Measurements from ENCODE around the gene HOXD10.

Gene HOXD10

DNA sequence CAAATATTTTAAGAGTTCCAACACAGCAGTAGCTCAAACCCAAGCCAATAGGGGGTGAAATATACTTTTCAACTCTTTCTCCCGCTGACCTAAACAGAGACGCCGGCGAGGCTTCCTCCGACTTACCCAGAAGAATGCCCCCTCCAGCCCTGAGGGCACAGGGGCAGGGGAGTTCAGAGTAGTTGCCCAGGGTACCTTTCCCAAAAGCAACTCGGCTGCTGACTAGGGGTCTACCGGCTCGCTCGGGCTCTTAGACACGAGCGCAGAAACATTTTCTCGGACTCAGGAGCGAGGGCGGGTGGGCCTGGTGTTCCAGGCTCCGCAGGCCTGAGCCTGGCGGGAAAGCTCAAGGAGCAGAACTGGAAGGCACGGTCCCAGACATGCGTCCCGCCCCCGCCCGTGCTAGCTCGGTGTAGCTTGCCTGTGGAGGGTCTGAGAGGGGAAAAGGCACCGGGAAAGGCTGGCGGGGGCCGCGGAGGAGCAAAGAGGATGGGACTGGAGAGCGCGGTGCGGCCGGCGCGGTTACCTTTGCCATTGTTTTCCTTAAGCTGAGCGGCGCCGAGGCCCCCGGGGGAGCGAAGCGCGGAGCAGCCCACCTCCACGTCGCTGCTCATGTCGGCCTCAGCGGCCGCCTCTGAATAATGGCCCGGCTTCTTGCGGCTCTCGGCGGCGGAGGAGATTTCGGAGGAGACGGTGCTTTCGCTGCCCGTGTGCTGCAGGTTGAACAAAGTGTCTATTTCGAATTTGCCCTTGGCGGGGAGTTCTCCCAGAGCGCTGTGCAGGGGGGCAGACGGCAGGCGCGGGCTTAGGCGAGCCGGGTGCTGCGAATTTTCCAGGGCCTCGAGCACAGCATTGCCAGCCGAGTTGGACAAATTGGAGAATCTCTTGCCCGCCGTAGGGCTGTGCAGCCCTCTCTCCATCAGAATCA, 33.5 kb upstream of the HOXD10 start:
- no peak for DNase-seq
- Histone ChIP-seq H3K4me3 (ENCODE audit: insufficient read depth in 1 of 2, low read depth in 1 of 2, low read length in 2 of 2) (peak overlapping the region in 1 of 2 experiments; percentile 24), H3K23ac (ENCODE audit: low read length in 2 of 2) (no peak overlapping the region), H2AFZ (ENCODE audit: low read depth, low read length) (no peak overlapping the region), H3K4ac (ENCODE audit: low read depth in 1 of 2, low read length in 2 of 2) (no peak overlapping the region), H3K9ac (ENCODE audit: low read length) (no peak overlapping the region), H3K79me1 (replicated peaks; ENCODE audit: low read length, poor library complexity, severe bottlenecking) (no peaks in the 10 kb centered on the region), H3K18ac (ENCODE audit: low read depth in 1 of 2, low read length in 2 of 2) (no peak overlapping the region), H3K27me3 (ENCODE audit: control insufficient read depth in 1 of 2, insufficient read depth in 1 of 2, low read length in 2 of 2) (peaks cover 96 to 97% of the 10 kb centered on the region in 2 experiments), H4K8ac (ENCODE audit: low read length) (no peak overlapping the region), H2AK5ac (ENCODE audit: low read length, severe bottlenecking) (no peak overlapping the region), H3K9me3 (ENCODE audit: control insufficient read depth, low read length) (no peaks in the 10 kb centered on the region), H3K14ac (ENCODE audit: low read length in 2 of 2) (no peak overlapping the region), H3K4me2 (ENCODE audit: low read length, poor library complexity, severe bottlenecking) (no peak overlapping the region), H2BK120ac (ENCODE audit: low read depth, low read length) (no peak overlapping the region), H3K27ac (ENCODE audit: low read length, poor library complexity, severe bottlenecking) (no peak overlapping the region), H3K36me3 (ENCODE audit: control insufficient read depth in 1 of 2, insufficient read depth in 2 of 2, low read depth in 1 of 2, low read length in 2 of 2) (peaks cover 0 to 3% of the 10 kb centered on the region in 2 experiments), H4K91ac (ENCODE audit: low read length) (no peak overlapping the region), H3K4me1 (ENCODE audit: control insufficient read depth, insufficient read depth, low read depth, low read length) (peaks cover 36% of the 10 kb centered on the region), H2BK15ac (ENCODE audit: low read depth, poor library complexity, severe bottlenecking) (no peak overlapping the region), H2BK5ac (ENCODE audit: low read depth, low read length, poor library complexity, severe bottlenecking) (no peak overlapping the region), H2BK12ac (ENCODE audit: low read length in 2 of 2) (no peak overlapping the region)
- 2% methylated on average over 66 of the region's 66 CpGs for WGBS

DNA sequence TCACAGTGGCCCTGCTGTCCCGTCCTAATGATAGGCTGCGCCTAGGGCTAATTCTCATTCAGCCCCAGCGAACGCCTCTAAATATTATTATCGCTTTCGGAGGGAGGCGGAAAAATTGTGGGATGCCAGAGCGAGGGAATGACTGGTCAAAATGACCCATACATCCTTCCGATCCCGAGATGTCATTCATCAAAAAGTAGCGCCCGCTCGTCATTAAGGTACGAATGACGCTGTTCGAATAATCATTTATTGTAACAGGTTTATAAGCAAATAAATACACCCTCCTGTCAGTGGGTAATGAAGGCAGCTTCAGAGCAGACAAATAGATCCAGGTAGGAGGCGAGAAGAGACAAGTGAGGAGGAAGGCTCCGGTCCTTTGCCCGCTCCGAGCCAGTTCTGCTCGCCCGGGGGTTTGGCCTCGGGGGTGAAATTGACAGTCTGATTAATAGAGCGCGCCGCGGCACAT, 32.7 kb upstream of the HOXD10 start, which contains the start of gene EVX2:
Gene EVX2 (minus strand): TSS at position 167 of the 466 bp plus-strand sequence. CDS start 186 bp downstream, outside the sequence.
- H3K4me1 ChIP-seq (ENCODE audit: control insufficient read depth, insufficient read depth, low read depth, low read length) = peaks cover 40% of the 10 kb centered on the region
- no peak within 1 kb of the TSS for H2AK5ac ChIP-seq (ENCODE audit: low read length, severe bottlenecking)
- H4K8ac ChIP-seq (ENCODE audit: low read length) = no peak within 1 kb of the TSS
- no peak within 1 kb of the TSS for H4K91ac ChIP-seq (ENCODE audit: low read length)
- H3K27ac ChIP-seq (ENCODE audit: low read length, poor library complexity, severe bottlenecking) = no peak within 1 kb of the TSS
- no peak for DNase-seq
- no peak within 1 kb of the TSS for H3K18ac ChIP-seq (ENCODE audit: low read depth in 1 of 2, low read length in 2 of 2)
- no peak within 1 kb of the TSS for H2BK15ac ChIP-seq (ENCODE audit: low read depth, poor library complexity, severe bottlenecking)
- H2BK5ac ChIP-seq (ENCODE audit: low read depth, low read length, poor library complexity, severe bottlenecking) = no peak within 1 kb of the TSS
- H2AFZ ChIP-seq (ENCODE audit: low read depth, low read length) = no peak within 1 kb of the TSS
- no peak within 1 kb of the TSS for H2BK12ac ChIP-seq (ENCODE audit: low read length in 2 of 2)
- H3K4me3 ChIP-seq (ENCODE audit: insufficient read depth in 1 of 2, low read depth in 1 of 2, low read length in 2 of 2) = peak within 1 kb of the TSS in 1 of 2 experiments; percentile 24
- no peak within 1 kb of the TSS for H3K4ac ChIP-seq (ENCODE audit: low read depth in 1 of 2, low read length in 2 of 2)
- WGBS = 5% methylated on average over 19 of the region's 27 CpGs
- H3K14ac ChIP-seq (ENCODE audit: low read length in 2 of 2) = no peak within 1 kb of the TSS
- no peaks in the 10 kb centered on the region for H3K9me3 ChIP-seq (ENCODE audit: control insufficient read depth, low read length)
- no peak within 1 kb of the TSS for H3K23ac ChIP-seq (ENCODE audit: low read length in 2 of 2)
- no peak within 1 kb of the TSS for H3K9ac ChIP-seq (ENCODE audit: low read length)
- H3K36me3 ChIP-seq (ENCODE audit: control insufficient read depth in 1 of 2, insufficient read depth in 2 of 2, low read depth in 1 of 2, low read length in 2 of 2) = peaks cover 0 to 3% of the 10 kb centered on the region in 2 experiments
- H3K79me1 ChIP-seq (replicated peaks; ENCODE audit: low read length, poor library complexity, severe bottlenecking) = no peaks in the 10 kb centered on the region
- peaks cover 95 to 97% of the 10 kb centered on the region in 2 experiments for H3K27me3 ChIP-seq (ENCODE audit: control insufficient read depth in 1 of 2, insufficient read depth in 1 of 2, low read length in 2 of 2)
- H3K4me2 ChIP-seq (ENCODE audit: low read length, poor library complexity, severe bottlenecking) = no peak within 1 kb of the TSS
- H2BK120ac ChIP-seq (ENCODE audit: low read depth, low read length) = no peak within 1 kb of the TSS

GRCh38 chr2:176084611-176085119, 31.9 kb upstream of the HOXD10 start:
- Histone ChIP-seq H3K4me3 (ENCODE audit: insufficient read depth in 1 of 2, low read depth in 1 of 2, low read length in 2 of 2) (no peak overlapping the region), H2BK5ac (ENCODE audit: low read depth, low read length, poor library complexity, severe bottlenecking) (no peak overlapping the region), H3K9me3 (ENCODE audit: control insufficient read depth, low read length) (no peaks in the 10 kb centered on the region), H3K23ac (ENCODE audit: low read length in 2 of 2) (no peak overlapping the region), H2BK12ac (ENCODE audit: low read length in 2 of 2) (no peak overlapping the region), H3K4me2 (ENCODE audit: low read length, poor library complexity, severe bottlenecking) (no peak overlapping the region), H2AFZ (ENCODE audit: low read depth, low read length) (no peak overlapping the region), H3K9ac (ENCODE audit: low read length) (no peak overlapping the region), H3K18ac (ENCODE audit: low read depth in 1 of 2, low read length in 2 of 2) (no peak overlapping the region), H2AK5ac (ENCODE audit: low read length, severe bottlenecking) (no peak overlapping the region), H4K91ac (ENCODE audit: low read length) (no peak overlapping the region), H3K79me1 (replicated peaks; ENCODE audit: low read length, poor library complexity, severe bottlenecking) (no peaks in the 10 kb centered on the region), H2BK120ac (ENCODE audit: low read depth, low read length) (no peak overlapping the region), H3K4me1 (ENCODE audit: control insufficient read depth, insufficient read depth, low read depth, low read length) (peaks cover 34% of the 10 kb centered on the region), H2BK15ac (ENCODE audit: low read depth, poor library complexity, severe bottlenecking) (no peak overlapping the region), H3K4ac (ENCODE audit: low read depth in 1 of 2, low read length in 2 of 2) (no peak overlapping the region), H3K27ac (ENCODE audit: low read length, poor library complexity, severe bottlenecking) (no peak overlapping the region), H3K27me3 (ENCODE audit: control insufficient read depth in 1 of 2, insufficient read depth in 1 of 2, low read length in 2 of 2) (peaks cover 95 to 97% of the 10 kb centered on the region in 2 experiments), H4K8ac (ENCODE audit: low read length) (no peak overlapping the region), H3K14ac (ENCODE audit: low read length in 2 of 2) (no peak overlapping the region), H3K36me3 (ENCODE audit: control insufficient read depth in 1 of 2, insufficient read depth in 2 of 2, low read depth in 1 of 2, low read length in 2 of 2) (peaks cover 0 to 3% of the 10 kb centered on the region in 2 experiments)
- WGBS = 1% methylated on average over 26 of the region's 26 CpGs
- DNase-seq = no peak

- Histone ChIP-seq H3K4me1 (ENCODE audit: control insufficient read depth, insufficient read depth, low read depth, low read length) (peaks cover 30% of the 10 kb centered on the region), H2AK5ac (ENCODE audit: low read length, severe bottlenecking) (no peak overlapping the region), H3K4me2 (ENCODE audit: low read length, poor library complexity, severe bottlenecking) (no peak overlapping the region), H2BK12ac (ENCODE audit: low read length in 2 of 2) (no peak overlapping the region), H3K9ac (ENCODE audit: low read length) (no peak overlapping the region), H3K4ac (ENCODE audit: low read depth in 1 of 2, low read length in 2 of 2) (no peak overlapping the region), H2BK120ac (ENCODE audit: low read depth, low read length) (no peak overlapping the region), H3K9me3 (ENCODE audit: control insufficient read depth, low read length) (no peaks in the 10 kb centered on the region), H4K91ac (ENCODE audit: low read length) (no peak overlapping the region), H3K27ac (ENCODE audit: low read length, poor library complexity, severe bottlenecking) (no peak overlapping the region), H4K8ac (ENCODE audit: low read length) (no peak overlapping the region), H3K27me3 (ENCODE audit: control insufficient read depth in 1 of 2, insufficient read depth in 1 of 2, low read length in 2 of 2) (peaks cover 99 to 100% of the 10 kb centered on the region in 2 experiments), H2BK15ac (ENCODE audit: low read depth, poor library complexity, severe bottlenecking) (no peak overlapping the region), H2AFZ (ENCODE audit: low read depth, low read length) (no peak overlapping the region), H3K23ac (ENCODE audit: low read length in 2 of 2) (no peak overlapping the region), H3K36me3 (ENCODE audit: control insufficient read depth in 1 of 2, insufficient read depth in 2 of 2, low read depth in 1 of 2, low read length in 2 of 2) (peaks cover 0 to 3% of the 10 kb centered on the region in 2 experiments), H3K18ac (ENCODE audit: low read depth in 1 of 2, low read length in 2 of 2) (no peak overlapping the region), H3K79me1 (replicated peaks; ENCODE audit: low read length, poor library complexity, severe bottlenecking) (no peaks in the 10 kb centered on the region), H2BK5ac (ENCODE audit: low read depth, low read length, poor library complexity, severe bottlenecking) (no peak overlapping the region), H3K14ac (ENCODE audit: low read length in 2 of 2) (no peak overlapping the region), H3K4me3 (ENCODE audit: insufficient read depth in 1 of 2, low read depth in 1 of 2, low read length in 2 of 2) (no peak overlapping the region)
- DNase-seq = no peak
- WGBS = 1% methylated on average over 29 of the region's 40 CpGs
These were observed 31.3 kb upstream of the HOXD10 start for GRCh38 chr2:176085120-176085788.

All from mesenchymal stem cell (in vitro differentiated cells and primary cell).